HL-60/S4 treated with retinoic acid at 250 ng/mL for 4 days and 3 days (cell line): ENCODE measurements around the gene SMG6.

Experiments
- in situ Hi-C: fragments of 300-500 bp; cut with MboI; formaldehyde crosslinking; loops from 2 replicates; pipeline ENCODE4 v1.7.0; 2022; ENCODE audit warnings: low sequenced_read_pairs

The SMG6 gene

GRCh38 chr17:2067048-2067561, 236.5 kb downstream of the SMG6 start:
- in situ Hi-C loops: no loop called here

GRCh38 chr17:2065949-2066400, 237.6 kb downstream of the SMG6 start:
- in situ Hi-C loops: no loop called here

GRCh38 chr17:2064980-2065785, 238.4 kb downstream of the SMG6 start:
- in situ Hi-C loops: no loop called here

DNA sequence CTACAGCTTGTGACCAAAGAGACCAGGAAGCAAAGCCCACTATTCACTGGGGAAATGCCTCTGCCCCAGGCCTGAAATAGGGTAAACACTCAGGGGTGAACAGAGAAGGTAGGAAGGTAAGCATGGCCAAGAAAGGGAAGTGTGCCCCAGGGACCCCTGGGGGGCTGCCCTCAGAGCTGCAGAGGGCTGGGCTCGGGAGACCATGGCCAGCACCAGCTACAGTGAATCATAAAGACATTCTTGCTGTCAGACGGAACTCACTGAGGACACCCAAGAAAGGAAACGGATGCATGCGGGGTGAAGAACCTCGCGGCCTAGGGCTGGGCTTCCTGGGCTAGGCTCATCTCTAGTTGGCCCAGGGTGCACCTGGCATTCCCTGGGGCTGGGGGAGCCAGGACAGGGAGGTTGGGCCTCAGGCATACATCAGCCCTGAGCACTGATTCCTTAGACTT, 239.0 kb downstream of the SMG6 start:
- in situ Hi-C loops: no loop called here

GRCh38 chr17:2064147-2064489, 239.5 kb downstream of the SMG6 start:
- in situ Hi-C loops: no loop called here

DNA sequence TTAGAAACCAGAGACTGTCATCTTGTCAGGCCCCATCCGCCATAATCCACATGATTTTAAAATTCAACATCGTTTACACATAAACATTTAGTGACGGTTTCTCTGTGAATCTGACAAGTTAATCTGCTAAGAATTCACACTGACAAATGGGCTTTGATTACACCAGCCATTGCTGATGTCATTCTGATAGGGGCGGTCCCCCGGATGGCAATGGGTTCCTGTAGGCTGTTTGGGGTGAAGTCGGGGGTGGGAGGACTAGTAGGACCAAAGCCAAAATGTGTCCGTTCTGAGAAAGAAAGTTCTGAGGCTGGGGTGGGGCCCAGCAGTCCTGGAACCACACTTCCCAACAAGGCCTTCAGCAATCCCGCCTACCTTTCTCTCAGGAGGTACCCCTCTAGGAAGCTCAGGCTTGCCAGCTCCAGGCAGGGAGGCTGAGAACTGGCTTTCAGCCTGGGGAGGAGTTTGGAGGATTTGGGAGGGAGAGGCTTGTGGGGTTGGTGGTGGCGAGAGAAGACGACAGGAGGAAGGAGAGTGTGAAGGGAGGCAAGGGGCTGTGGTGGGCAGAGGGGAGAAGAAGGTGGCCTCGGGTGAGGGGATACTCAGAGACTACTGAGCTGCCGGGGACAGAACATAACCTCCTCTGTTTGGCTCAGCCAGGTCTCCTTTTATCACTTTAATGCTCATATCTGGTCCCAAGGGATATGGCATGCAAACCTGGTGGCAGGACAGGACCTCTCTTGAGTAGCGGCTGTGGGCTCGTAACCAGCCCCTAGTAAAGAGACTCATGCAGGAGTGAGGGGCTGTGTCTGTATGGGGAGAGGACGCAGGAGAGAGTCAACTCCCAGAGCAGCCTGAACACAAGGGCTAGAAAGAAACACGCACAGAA, 240.1 kb downstream of the SMG6 start:
- in situ Hi-C loops: no loop called here

DNA sequence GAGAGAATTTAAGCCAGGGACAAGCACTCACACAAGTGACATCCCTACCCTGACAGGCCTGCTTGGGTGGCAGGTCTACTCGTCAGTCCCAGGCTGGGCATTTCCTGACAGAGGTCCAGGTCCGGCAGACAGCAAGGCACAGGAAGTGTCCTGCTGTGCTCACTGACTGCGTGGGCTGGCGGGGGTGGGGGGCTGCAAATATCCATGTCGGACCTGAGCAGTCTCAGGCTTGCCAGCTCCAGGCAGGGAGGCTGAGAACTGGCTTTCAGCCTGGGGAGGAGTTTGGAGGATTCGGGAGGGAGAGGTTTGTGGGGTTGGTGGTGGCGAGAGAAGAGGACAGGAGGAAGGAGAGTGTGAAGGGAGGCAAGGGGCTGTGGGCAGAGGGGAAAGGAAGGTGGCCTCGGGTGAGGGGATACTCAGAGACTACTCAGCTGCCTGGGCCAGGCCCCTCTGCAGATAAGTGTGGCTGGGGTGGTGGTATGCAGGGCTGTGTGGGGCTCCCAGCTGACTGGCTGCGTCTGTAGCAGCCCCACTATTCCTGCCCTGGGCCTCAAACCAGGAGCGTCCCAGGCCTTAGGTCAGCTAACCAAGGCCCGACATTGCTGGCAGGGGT, 240.9 kb downstream of the SMG6 start:
- in situ Hi-C loops: no loop called here

GRCh38 chr17:2061441-2061958, 242.1 kb downstream of the SMG6 start:
- in situ Hi-C loops: no loop called here

DNA sequence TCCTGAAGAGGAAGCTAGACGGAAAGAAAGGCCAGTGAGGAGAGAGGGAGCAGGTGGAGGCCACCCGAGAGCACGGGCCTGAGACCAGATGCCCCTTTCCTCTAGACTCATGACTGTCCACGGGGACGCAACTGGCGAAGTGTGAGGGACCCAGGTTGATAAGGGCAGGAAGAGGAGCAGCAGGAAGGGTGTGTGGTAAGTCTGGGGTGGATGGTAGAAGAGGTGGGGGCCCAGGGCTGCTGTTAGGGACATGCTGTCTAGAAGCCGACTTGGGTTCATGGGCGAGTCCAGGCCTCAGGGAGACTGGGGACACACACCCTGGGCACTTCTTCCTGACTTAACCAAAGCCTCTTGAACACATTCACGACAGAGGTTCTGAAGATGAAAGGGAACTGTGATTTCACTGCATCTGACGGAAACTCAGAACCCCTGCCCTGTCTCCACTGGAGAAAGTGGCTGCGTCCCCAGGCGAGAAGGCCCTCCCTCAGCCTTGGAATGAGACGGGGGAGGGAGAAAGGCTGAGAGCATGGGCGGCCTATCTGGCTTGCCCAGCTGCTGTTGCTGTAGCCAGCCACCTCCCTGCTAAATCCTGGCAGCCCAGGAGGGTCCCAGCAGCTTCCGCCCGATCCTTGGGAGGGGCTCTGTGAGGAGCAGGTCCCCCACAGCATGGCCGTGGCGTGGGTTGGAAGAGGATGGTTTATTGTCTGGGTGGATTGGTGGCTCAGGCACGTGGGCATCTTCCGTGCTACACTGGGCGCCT, 242.7 kb downstream of the SMG6 start:
- in situ Hi-C loops: no loop called here

DNA sequence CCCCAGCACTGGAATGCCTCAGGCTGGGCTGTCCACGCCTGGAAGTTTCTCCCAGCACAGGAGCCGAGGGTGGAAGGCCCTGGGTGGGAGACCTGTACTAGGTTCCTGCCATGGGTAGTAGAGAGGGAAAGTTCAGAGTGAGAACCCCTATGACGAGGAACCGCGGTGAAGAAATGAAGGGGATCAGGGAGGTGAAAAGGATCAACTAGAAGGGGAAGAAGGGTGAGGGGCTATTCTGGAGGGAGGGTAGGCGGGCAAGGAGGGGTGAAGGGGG, 243.3 kb downstream of the SMG6 start:
- in situ Hi-C loops: no loop called here

- in situ Hi-C loops: no loop called here
These were observed 243.8 kb downstream of the SMG6 start for GRCh38 chr17:2059547-2060384.

GRCh38 chr17:2058586-2059546, 244.7 kb downstream of the SMG6 start:
- in situ Hi-C loops: no loop called here

DNA sequence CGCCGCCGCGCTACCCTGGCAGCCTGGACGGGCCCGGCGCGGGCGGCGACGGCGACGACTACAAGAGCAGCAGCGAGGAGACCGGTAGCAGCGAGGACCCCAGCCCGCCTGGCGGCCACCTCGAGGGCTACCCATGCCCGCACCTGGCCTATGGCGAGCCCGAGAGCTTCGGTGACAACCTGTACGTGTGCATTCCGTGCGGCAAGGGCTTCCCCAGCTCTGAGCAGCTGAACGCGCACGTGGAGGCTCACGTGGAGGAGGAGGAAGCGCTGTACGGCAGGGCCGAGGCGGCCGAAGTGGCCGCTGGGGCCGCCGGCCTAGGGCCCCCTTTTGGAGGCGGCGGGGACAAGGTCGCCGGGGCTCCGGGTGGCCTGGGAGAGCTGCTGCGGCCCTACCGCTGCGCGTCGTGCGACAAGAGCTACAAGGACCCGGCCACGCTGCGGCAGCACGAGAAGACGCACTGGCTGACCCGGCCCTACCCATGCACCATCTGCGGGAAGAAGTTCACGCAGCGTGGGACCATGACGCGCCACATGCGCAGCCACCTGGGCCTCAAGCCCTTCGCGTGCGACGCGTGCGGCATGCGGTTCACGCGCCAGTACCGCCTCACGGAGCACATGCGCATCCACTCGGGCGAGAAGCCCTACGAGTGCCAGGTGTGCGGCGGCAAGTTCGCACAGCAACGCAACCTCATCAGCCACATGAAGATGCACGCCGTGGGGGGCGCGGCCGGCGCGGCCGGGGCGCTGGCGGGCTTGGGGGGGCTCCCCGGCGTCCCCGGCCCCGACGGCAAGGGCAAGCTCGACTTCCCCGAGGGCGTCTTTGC, 245.6 kb downstream of the SMG6 start:
- in situ Hi-C loops: no loop called here

DNA sequence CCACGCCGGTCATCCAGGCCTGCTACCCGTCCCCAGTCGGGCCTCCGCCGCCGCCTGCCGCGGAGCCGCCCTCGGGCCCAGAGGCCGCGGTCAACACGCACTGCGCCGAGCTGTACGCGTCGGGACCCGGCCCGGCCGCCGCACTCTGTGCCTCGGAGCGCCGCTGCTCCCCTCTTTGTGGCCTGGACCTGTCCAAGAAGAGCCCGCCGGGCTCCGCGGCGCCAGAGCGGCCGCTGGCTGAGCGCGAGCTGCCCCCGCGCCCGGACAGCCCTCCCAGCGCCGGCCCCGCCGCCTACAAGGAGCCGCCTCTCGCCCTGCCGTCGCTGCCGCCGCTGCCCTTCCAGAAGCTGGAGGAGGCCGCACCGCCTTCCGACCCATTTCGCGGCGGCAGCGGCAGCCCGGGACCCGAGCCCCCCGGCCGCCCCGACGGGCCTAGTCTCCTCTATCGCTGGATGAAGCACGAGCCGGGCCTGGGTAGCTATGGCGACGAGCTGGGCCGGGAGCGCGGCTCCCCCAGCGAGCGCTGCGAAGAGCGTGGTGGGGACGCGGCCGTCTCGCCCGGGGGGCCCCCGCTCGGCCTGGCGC, 246.3 kb downstream of the SMG6 start:
- in situ Hi-C loops: no loop called here

GRCh38 chr17:2056206-2057174, 247.1 kb downstream of the SMG6 start:
- in situ Hi-C loops: no loop called here
